ENCODE data around the gene ADRA2B.

- TF ChIP-seq POLR2AphosphoS5 (IDR thresholded peaks at IDR 0.05; ENCODE audit: insufficient read depth in 1 of 2, low read depth in 1 of 2) (no peak), CTCF (IDR thresholded peaks at IDR 0.05) (no peak), POLR2A (IDR thresholded peaks at IDR 0.05) (no peak)
These were observed 18.1 kb upstream of the ADRA2B start for GRCh38 chr2:96134421-96134820.
